Testis (tissue), 2 donors: ENCODE data around the gene CASTOR1.

Source experiments
- CTCF ChIP-seq, 3 experiments: fragments of 450-650 bp in 2 of 3; fragments of 200-600 bp in 1 of 3; sonication (generic) in 1 of 3; IDR thresholded peaks; one replicate each; pipeline ENCODE4 v1.5.1; 2016 to 2019; ENCODE audit warnings: antibody characterized with exemption in 3 of 3, mild to moderate bottlenecking in 2 of 3, moderate library complexity in 1 of 3
- POLR2A ChIP-seq: fragments of 450-650 bp; IDR thresholded peaks from one replicate; pipeline ENCODE4 v1.6.1; 2017; ENCODE audit warnings: antibody characterized with exemption, mild to moderate bottlenecking, moderate library complexity

GRCh38 chr22:30283342-30283741, 6.0 kb downstream of the CASTOR1 start:
- TF ChIP-seq CTCF (IDR thresholded peaks at IDR 0.05), result no peak
- no peak for TF ChIP-seq POLR2A
